ENCODE data around the gene LGR6. TPM values are rescaled to one million over a fixed set of nuclear protein-coding genes. Genes with fewer than 3 reads are reported as not detected.

LGR6 gene
- total RNA-seq, 1 experiment from 2014 or later = 0.56 TPM

DNA sequence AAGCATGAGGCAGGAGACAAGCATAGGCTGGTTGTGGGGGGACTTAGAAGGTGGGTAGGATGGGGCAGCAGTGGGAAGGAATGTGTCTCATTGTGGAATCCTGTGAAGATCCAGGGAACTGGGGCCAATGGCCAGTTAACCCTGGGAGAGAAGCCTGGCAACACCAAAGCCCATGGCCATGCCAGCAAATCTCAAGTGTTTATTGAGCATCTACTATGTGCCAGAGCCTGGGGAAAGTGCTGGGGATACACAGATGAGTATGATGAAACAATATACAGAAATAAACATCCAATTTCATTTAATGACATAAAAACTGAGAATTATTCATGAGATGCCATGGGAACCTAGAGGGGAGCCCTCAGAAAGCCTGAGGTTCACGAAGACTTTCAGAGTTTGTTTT is 17.4 kb downstream of the LGR6 start:
- ChIA-PET CTCF (interaction anchor here (0.6 to 3.2 kb wide), 10 partner anchors 11 to 111 kb away, joined by 3 to 15 read pairs (median 4); partner anchors contain the start of gene LGR6), POLR2A (interaction anchor here (0.7 to 1.1 kb wide), 3 partner anchors 11 to 81 kb away, joined by 3 to 4 read pairs (median 3); no protein-coding TSS in a partner anchor)
- no TSS peak for BruUV-seq (replicated peaks)

DNA sequence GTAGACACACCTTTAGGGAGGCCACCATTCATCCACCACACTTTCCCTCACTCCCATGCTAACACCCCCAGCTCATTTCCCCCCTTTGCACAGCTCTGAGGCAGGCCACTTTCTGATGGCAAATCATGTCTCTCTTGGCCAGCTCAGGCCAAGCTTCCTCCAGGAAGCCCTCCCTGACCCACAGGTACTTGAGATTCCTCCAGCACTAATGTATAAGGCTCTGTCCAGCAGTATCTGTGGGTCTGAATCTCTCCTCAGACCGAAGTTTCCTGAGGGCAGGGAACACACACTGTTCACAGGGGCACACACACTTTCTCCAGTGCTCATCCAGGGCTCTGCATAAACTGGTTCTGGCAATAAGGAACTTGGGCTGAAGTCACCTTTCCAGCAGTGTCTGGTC is 19.2 kb downstream of the LGR6 start:
- H3K27ac Mint-ChIP-seq (ENCODE audit: low read depth, unreplicated experiment) = no peak overlapping the region
- intact Hi-C loops (cut with micrococcal nuclease) = no loop called here
- no peaks in the 10 kb centered on the region for H3K36me3 Mint-ChIP-seq (ENCODE audit: insufficient read depth, unreplicated experiment)
- TF ChIP-seq, protein P1, sequence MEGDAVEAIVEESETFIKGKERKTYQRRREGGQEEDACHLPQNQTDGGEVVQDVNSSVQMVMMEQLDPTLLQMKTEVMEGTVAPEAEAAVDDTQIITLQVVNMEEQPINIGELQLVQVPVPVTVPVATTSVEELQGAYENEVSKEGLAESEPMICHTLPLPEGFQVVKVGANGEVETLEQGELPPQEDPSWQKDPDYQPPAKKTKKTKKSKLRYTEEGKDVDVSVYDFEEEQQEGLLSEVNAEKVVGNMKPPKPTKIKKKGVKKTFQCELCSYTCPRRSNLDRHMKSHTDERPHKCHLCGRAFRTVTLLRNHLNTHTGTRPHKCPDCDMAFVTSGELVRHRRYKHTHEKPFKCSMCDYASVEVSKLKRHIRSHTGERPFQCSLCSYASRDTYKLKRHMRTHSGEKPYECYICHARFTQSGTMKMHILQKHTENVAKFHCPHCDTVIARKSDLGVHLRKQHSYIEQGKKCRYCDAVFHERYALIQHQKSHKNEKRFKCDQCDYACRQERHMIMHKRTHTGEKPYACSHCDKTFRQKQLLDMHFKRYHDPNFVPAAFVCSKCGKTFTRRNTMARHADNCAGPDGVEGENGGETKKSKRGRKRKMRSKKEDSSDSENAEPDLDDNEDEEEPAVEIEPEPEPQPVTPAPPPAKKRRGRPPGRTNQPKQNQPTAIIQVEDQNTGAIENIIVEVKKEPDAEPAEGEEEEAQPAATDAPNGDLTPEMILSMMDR (IDR thresholded peaks at IDR 0.05; ENCODE audit: unreplicated experiment) = no peak
- H3K9me3 Mint-ChIP-seq (ENCODE audit: unreplicated experiment) = no peaks in the 10 kb centered on the region
- CTCF ChIA-PET = interaction anchor here (0.6 to 3.4 kb wide), 8 partner anchors 20 to 507 kb away, joined by 3 to 17 read pairs (median 3); partner anchors contain the start of gene LGR6
- H3K4me1 Mint-ChIP-seq (ENCODE audit: insufficient read depth, unreplicated experiment) = peaks cover 15% of the 10 kb centered on the region
- POLR2A ChIA-PET = interaction anchor here (0.9 to 1.7 kb wide), 2 partner anchors 34 to 93 kb away, joined by 3 to 5 read pairs; no protein-coding TSS in a partner anchor
- no peak for DNase-seq (ENCODE audit: unreplicated experiment)
- H3K4me3 Mint-ChIP-seq (ENCODE audit: unreplicated experiment) = no peak overlapping the region
- H3K27me3 Mint-ChIP-seq (ENCODE audit: insufficient read depth, unreplicated experiment) = peaks cover 60% of the 10 kb centered on the region
- no TSS peak for BruUV-seq (replicated peaks)

More for the DNA sequence above, 17.4 kb downstream of the LGR6 start:
- Mint-ChIP-seq H3K36me3 (ENCODE audit: insufficient read depth, unreplicated experiment) (no peaks in the 10 kb centered on the region), H3K27ac (ENCODE audit: low read depth, unreplicated experiment) (no peak overlapping the region), H3K4me1 (ENCODE audit: insufficient read depth, unreplicated experiment) (peaks cover 14% of the 10 kb centered on the region), H3K27me3 (ENCODE audit: insufficient read depth, unreplicated experiment) (peaks cover 45% of the 10 kb centered on the region), H3K9me3 (ENCODE audit: unreplicated experiment) (no peaks in the 10 kb centered on the region), H3K4me3 (ENCODE audit: unreplicated experiment) (no peak overlapping the region)
- intact Hi-C loops (cut with micrococcal nuclease) = loop anchor here (1.0 kb wide), 1 partner anchor 104 kb away; no protein-coding TSS in a partner anchor
- TF ChIP-seq, protein P1 (IDR thresholded peaks at IDR 0.05; ENCODE audit: unreplicated experiment) = no peak
- DNase-seq (ENCODE audit: unreplicated experiment) = no peak

DNA sequence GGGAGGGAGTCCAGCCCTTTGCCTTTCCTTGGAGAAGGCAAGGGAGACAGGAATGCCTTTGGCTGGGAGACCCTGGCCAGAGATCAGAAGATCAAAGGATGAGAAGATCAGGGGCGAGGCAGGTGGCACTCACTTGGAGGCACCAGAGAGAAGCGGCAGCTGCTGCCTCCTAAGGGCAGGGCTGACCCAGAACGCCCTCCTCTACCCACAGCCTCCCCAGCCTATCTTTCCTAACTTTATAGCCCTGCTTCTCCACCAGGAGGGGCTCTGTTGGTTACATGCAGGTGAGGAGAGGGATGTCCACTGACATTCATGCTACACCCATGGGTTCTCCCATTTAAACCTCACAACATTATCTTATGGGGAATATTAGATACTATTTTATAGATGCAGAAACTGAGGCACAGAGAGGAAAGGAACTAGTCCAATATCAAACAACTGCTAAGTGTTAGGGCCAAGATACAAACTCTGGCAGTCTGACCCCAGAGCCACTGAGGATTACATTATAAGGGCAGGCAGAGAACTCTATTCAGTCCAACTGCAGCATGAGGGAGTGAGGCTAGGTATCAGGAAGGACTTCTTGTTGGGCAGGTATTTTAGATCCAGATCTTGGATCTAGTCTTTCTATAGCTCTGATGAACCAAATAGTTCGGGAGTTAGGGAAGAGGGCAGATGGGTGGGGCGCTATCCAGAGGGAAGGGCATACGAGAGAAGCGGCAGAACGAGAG is 19.9 kb downstream of the LGR6 start:
- peak; percentile 59 for DNase-seq (ENCODE audit: unreplicated experiment)
- peaks cover 67% of the 10 kb centered on the region for H3K27me3 Mint-ChIP-seq (ENCODE audit: insufficient read depth, unreplicated experiment)

More for the DNA sequence above, 19.9 kb downstream of the LGR6 start:
- TF ChIP-seq, protein P1 (IDR thresholded peaks at IDR 0.05; ENCODE audit: unreplicated experiment) = peak; percentile 34
- ChIA-PET CTCF (interaction anchor here (0.6 to 3.4 kb wide), 12 partner anchors 15 to 506 kb away, joined by 3 to 17 read pairs (median 3); partner anchors contain the start of gene LGR6), POLR2A (interaction anchor here (1.0 to 1.7 kb wide), 3 partner anchors 16 to 95 kb away, joined by 3 to 5 read pairs (median 3); no protein-coding TSS in a partner anchor)
- no TSS peak for BruUV-seq (replicated peaks)
- Mint-ChIP-seq H3K9me3 (ENCODE audit: unreplicated experiment) (no peaks in the 10 kb centered on the region), H3K27ac (ENCODE audit: low read depth, unreplicated experiment) (peak overlapping the region; percentile 3), H3K36me3 (ENCODE audit: insufficient read depth, unreplicated experiment) (no peaks in the 10 kb centered on the region), H3K4me3 (ENCODE audit: unreplicated experiment) (peak overlapping the region; percentile 58), H3K4me1 (ENCODE audit: insufficient read depth, unreplicated experiment) (peaks cover 16% of the 10 kb centered on the region)
- intact Hi-C loops (cut with micrococcal nuclease) = no loop called here

Data from MCF 10A (cell line).